GM18508 (cell line): ENCODE data around the gene ITGA1.
"Not testable (repeated sequence)": the region's sequence is repeated elsewhere in the genome, so short reads cannot be mapped to it uniquely, and the experiment has no call there.

ENCODE experiments used
- ATAC-seq: cut with Tn5 transposase; IDR thresholded peaks from one replicate; pipeline ENCODE4 v1.9.1; 2021; ENCODE audit warnings: moderate number of reproducible peaks; ENCODE audit not compliant: insufficient read depth, unreplicated experiment

The ITGA1 gene

GRCh38 chr5:52824827-52825226 lies 37.1 kb downstream of the ITGA1 start:
- ATAC-seq, result no peak

- peak; percentile 97 for ATAC-seq
Observed at GRCh38 chr5:52825826-52826225, 38.1 kb downstream of the ITGA1 start.

GRCh38 chr5:52827815-52828214 lies 40.1 kb downstream of the ITGA1 start:
- no peak for ATAC-seq

GRCh38 chr5:52829664-52830063 lies 41.9 kb downstream of the ITGA1 start:
- ATAC-seq, result no peak

GRCh38 chr5:52830650-52831049 lies 42.9 kb downstream of the ITGA1 start:
- no peak for ATAC-seq

- no peak for ATAC-seq
Observed at GRCh38 chr5:52831786-52832511, 44.2 kb downstream of the ITGA1 start.

- ATAC-seq, result no peak
Observed at GRCh38 chr5:52834320-52834719, 46.6 kb downstream of the ITGA1 start.

- ATAC-seq, result no peak
Observed at GRCh38 chr5:52837068-52837467, 49.4 kb downstream of the ITGA1 start.

- ATAC-seq, result no peak
Observed at GRCh38 chr5:52837591-52838001, 49.9 kb downstream of the ITGA1 start.

- ATAC-seq, result no peak
Observed at GRCh38 chr5:52838326-52839015, 50.8 kb downstream of the ITGA1 start.

- no peak for ATAC-seq
Observed at GRCh38 chr5:52839285-52839684, 51.6 kb downstream of the ITGA1 start.

- ATAC-seq, result no peak
Observed at GRCh38 chr5:52840277-52841050, 52.7 kb downstream of the ITGA1 start.

GRCh38 chr5:52841114-52841513 lies 53.4 kb downstream of the ITGA1 start:
- no peak for ATAC-seq

GRCh38 chr5:52842111-52842510 lies 54.4 kb downstream of the ITGA1 start:
- ATAC-seq, result no peak

GRCh38 chr5:52844885-52845284 lies 57.2 kb downstream of the ITGA1 start:
- ATAC-seq, result no peak

- ATAC-seq, result no peak
Observed at GRCh38 chr5:52846182-52846842, 58.6 kb downstream of the ITGA1 start.

- ATAC-seq, result not testable (repeated sequence)
Observed at GRCh38 chr5:52848688-52849087, 61.0 kb downstream of the ITGA1 start.

GRCh38 chr5:52849544-52849943 lies 61.8 kb downstream of the ITGA1 start:
- ATAC-seq, result no peak

GRCh38 chr5:52853650-52854049 lies 65.9 kb downstream of the ITGA1 start:
- ATAC-seq, result no peak

GRCh38 chr5:52854301-52854700 lies 66.6 kb downstream of the ITGA1 start:
- no peak for ATAC-seq

GRCh38 chr5:52854949-52855348 lies 67.2 kb downstream of the ITGA1 start:
- no peak for ATAC-seq
